ENCODE data around the gene ZDHHC7.

GRCh38 chr16:84982434-84982833, 28.9 kb downstream of the ZDHHC7 start:
- TF ChIP-seq TAF1 (conservative IDR thresholded peaks at IDR 0.05) (no peak), EGR1 (IDR thresholded peaks at IDR 0.05; ENCODE audit: low read depth in 2 of 2) (no peak), YY1 (IDR thresholded peaks at IDR 0.05) (no peak), MAX (IDR thresholded peaks at IDR 0.05) (no peak), RXRA (IDR thresholded peaks at IDR 0.05) (no peak), JUND (IDR thresholded peaks at IDR 0.05) (no peak), RAD21 (IDR thresholded peaks at IDR 0.05) (peak in 1 of 2 donors; percentile 37), SP1 (IDR thresholded peaks at IDR 0.05) (no peak)
- TF ChIP-seq, protein P1, sequence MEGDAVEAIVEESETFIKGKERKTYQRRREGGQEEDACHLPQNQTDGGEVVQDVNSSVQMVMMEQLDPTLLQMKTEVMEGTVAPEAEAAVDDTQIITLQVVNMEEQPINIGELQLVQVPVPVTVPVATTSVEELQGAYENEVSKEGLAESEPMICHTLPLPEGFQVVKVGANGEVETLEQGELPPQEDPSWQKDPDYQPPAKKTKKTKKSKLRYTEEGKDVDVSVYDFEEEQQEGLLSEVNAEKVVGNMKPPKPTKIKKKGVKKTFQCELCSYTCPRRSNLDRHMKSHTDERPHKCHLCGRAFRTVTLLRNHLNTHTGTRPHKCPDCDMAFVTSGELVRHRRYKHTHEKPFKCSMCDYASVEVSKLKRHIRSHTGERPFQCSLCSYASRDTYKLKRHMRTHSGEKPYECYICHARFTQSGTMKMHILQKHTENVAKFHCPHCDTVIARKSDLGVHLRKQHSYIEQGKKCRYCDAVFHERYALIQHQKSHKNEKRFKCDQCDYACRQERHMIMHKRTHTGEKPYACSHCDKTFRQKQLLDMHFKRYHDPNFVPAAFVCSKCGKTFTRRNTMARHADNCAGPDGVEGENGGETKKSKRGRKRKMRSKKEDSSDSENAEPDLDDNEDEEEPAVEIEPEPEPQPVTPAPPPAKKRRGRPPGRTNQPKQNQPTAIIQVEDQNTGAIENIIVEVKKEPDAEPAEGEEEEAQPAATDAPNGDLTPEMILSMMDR (IDR thresholded peaks at IDR 0.05; ENCODE audit: low read depth, low read length, missing input control) = no peak
- TF ChIP-seq, protein P2, sequence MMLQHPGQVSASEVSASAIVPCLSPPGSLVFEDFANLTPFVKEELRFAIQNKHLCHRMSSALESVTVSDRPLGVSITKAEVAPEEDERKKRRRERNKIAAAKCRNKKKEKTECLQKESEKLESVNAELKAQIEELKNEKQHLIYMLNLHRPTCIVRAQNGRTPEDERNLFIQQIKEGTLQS (IDR thresholded peaks at IDR 0.05) = no peak
- TF ChIP-seq, protein P3, sequence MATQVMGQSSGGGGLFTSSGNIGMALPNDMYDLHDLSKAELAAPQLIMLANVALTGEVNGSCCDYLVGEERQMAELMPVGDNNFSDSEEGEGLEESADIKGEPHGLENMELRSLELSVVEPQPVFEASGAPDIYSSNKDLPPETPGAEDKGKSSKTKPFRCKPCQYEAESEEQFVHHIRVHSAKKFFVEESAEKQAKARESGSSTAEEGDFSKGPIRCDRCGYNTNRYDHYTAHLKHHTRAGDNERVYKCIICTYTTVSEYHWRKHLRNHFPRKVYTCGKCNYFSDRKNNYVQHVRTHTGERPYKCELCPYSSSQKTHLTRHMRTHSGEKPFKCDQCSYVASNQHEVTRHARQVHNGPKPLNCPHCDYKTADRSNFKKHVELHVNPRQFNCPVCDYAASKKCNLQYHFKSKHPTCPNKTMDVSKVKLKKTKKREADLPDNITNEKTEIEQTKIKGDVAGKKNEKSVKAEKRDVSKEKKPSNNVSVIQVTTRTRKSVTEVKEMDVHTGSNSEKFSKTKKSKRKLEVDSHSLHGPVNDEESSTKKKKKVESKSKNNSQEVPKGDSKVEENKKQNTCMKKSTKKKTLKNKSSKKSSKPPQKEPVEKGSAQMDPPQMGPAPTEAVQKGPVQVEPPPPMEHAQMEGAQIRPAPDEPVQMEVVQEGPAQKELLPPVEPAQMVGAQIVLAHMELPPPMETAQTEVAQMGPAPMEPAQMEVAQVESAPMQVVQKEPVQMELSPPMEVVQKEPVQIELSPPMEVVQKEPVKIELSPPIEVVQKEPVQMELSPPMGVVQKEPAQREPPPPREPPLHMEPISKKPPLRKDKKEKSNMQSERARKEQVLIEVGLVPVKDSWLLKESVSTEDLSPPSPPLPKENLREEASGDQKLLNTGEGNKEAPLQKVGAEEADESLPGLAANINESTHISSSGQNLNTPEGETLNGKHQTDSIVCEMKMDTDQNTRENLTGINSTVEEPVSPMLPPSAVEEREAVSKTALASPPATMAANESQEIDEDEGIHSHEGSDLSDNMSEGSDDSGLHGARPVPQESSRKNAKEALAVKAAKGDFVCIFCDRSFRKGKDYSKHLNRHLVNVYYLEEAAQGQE (IDR thresholded peaks at IDR 0.05) = no peak
- TF ChIP-seq, protein P4, sequence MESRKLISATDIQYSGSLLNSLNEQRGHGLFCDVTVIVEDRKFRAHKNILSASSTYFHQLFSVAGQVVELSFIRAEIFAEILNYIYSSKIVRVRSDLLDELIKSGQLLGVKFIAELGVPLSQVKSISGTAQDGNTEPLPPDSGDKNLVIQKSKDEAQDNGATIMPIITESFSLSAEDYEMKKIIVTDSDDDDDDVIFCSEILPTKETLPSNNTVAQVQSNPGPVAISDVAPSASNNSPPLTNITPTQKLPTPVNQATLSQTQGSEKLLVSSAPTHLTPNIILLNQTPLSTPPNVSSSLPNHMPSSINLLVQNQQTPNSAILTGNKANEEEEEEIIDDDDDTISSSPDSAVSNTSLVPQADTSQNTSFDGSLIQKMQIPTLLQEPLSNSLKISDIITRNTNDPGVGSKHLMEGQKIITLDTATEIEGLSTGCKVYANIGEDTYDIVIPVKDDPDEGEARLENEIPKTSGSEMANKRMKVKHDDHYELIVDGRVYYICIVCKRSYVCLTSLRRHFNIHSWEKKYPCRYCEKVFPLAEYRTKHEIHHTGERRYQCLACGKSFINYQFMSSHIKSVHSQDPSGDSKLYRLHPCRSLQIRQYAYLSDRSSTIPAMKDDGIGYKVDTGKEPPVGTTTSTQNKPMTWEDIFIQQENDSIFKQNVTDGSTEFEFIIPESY (IDR thresholded peaks at IDR 0.05) = no peak

All from liver (tissue), 3 donors.